Smooth muscle cell (in vitro differentiated cells): ENCODE data around the gene HUS1B. TPM values are rescaled to one million over a fixed set of nuclear protein-coding genes. Genes with fewer than 3 reads are reported as not detected.

ENCODE experiments used
- DNase-seq: peaks from one replicate; lab custom pipeline; 2025; ENCODE audit not compliant: unreplicated experiment; lab: John Stamatoyannopoulos, UW
- H2AFZ ChIP-seq: fragments of 200-600 bp; sonication (generic); 2 replicates; pipeline ENCODE4 v1.6.0; 2016; ENCODE audit warnings: antibody characterized with exemption, low read depth, mild to moderate bottlenecking
- H3F3A ChIP-seq: fragments of 200-600 bp; sonication (generic); 2 replicates; pipeline ENCODE4 v1.6.0; 2017; ENCODE audit warnings: antibody characterized with exemption, low read depth
- H3K27ac ChIP-seq: fragments of 200-600 bp; sonication (generic); 2 replicates; pipeline ENCODE4 v1.5.1; 2016; ENCODE audit warnings: low read depth, mild to moderate bottlenecking
- H3K27me3 ChIP-seq: fragments of 200-600 bp; sonication (generic); 2 replicates; pipeline ENCODE4 v1.6.1; 2016; ENCODE audit warnings: low read depth, mild to moderate bottlenecking
- H3K36me3 ChIP-seq: fragments of 200-600 bp; sonication (generic); 2 replicates; pipeline ENCODE4 v1.5.1; 2016; ENCODE audit warnings: low read depth
- H3K4me1 ChIP-seq: fragments of 200-600 bp; sonication (generic); 2 replicates; pipeline ENCODE4 v1.5.1; 2016; ENCODE audit warnings: low read depth
- H3K4me2 ChIP-seq: fragments of 200-600 bp; sonication (generic); 2 replicates; pipeline ENCODE4 v1.6.0; 2016; ENCODE audit warnings: mild to moderate bottlenecking
- H3K4me3 ChIP-seq: fragments of 200-600 bp; sonication (generic); 2 replicates; pipeline ENCODE4 v1.5.1; 2016; ENCODE audit warnings: mild to moderate bottlenecking
- H3K79me2 ChIP-seq: fragments of 200-600 bp; sonication (generic); 2 replicates; pipeline ENCODE4 v1.6.0; 2016; ENCODE audit warnings: low read depth, mild to moderate bottlenecking
- H3K9ac ChIP-seq: fragments of 200-600 bp; sonication (generic); 2 replicates; pipeline ENCODE4 v1.6.0; 2016; ENCODE audit warnings: low read depth
- H3K9me3 ChIP-seq: fragments of 200-600 bp; sonication (generic); replicated peaks from 2 replicates; pipeline ENCODE4 v1.5.1; 2016; ENCODE audit warnings: low read depth
- H4K20me1 ChIP-seq: fragments of 200-600 bp; sonication (generic); 2 replicates; pipeline ENCODE4 v1.6.0; 2016; ENCODE audit warnings: low read depth
- CTCF ChIP-seq: fragments of 200-600 bp; sonication (generic); IDR thresholded peaks from 2 replicates; pipeline ENCODE4 v1.5.1; 2017; ENCODE audit warnings: borderline replicate concordance, mild to moderate bottlenecking, antibody characterized with exemption; ENCODE audit not compliant: insufficient read depth, poor library complexity, severe bottlenecking
- WGBS: methylation state at CpG from one replicate; pipeline ENCODE4 v1.1.7; 2016; ENCODE audit warnings: low lambda C conversion rate; 5-methylcytosine and 5-hydroxymethylcytosine counted together
- polyA plus RNA-seq: library from polyadenylated mRNA; unstranded; fragments of >200 nt; fragmentation: Nextera tagmentation; extraction: Ambion mirVana; gene quantifications from 2 replicates; pipeline ENCODE4 v1.2.1, GENCODE V29; 2016
- total RNA-seq: library from RNA; depleted of rRNA; stranded (reverse); fragments of >200 nt; gene quantifications from 2 replicates; pipeline ENCODE4 v1.2.3, GENCODE V29; 2014

Gene HUS1B
- total and polyA plus RNA-seq, 2 experiments from 2014 or later: 0.58 to 0.62 TPM

GRCh38 chr6:674956-675355, 18.1 kb upstream of the HUS1B start:
- 65% methylated on average over 3 of the region's 3 CpGs for WGBS
- Histone ChIP-seq H3K9ac (no peak overlapping the region), H3K4me2 (no peak overlapping the region)

GRCh38 chr6:674406-674805, 17.5 kb upstream of the HUS1B start:
- Histone ChIP-seq H3K9me3 (no peaks in the 10 kb centered on the region), H3K4me3 (no peak overlapping the region), H3K36me3 (no peaks in the 10 kb centered on the region), H4K20me1 (peaks cover 70% of the 10 kb centered on the region), H3K79me2 (peaks cover 49% of the 10 kb centered on the region), H2AFZ (no peak overlapping the region), H3K4me1 (peaks cover 5% of the 10 kb centered on the region), H3K27me3 (no peaks in the 10 kb centered on the region), H3K9ac (no peak overlapping the region), H3K27ac (no peak overlapping the region), H3K4me2 (no peak overlapping the region), H3F3A (no peaks in the 10 kb centered on the region)
- DNase-seq: no peak
- TF ChIP-seq CTCF: no peak

More at GRCh38 chr6:674956-675355, 18.1 kb upstream of the HUS1B start:
- H3K4me3 ChIP-seq: no peak overlapping the region
- TF ChIP-seq CTCF: no peak
- no peak overlapping the region for H3K27ac ChIP-seq
- peaks cover 5% of the 10 kb centered on the region for H3K4me1 ChIP-seq
- DNase-seq: no peak
- no peaks in the 10 kb centered on the region for H3K36me3 ChIP-seq
- no peaks in the 10 kb centered on the region for H3K9me3 ChIP-seq
- no peaks in the 10 kb centered on the region for H3F3A ChIP-seq
- H3K79me2 ChIP-seq: peaks cover 53% of the 10 kb centered on the region
- H3K27me3 ChIP-seq: no peaks in the 10 kb centered on the region
- H2AFZ ChIP-seq: no peak overlapping the region
- peaks cover 70% of the 10 kb centered on the region for H4K20me1 ChIP-seq

GRCh38 chr6:667253-667927, 10.5 kb upstream of the HUS1B start:
- Histone ChIP-seq H3K36me3 (no peaks in the 10 kb centered on the region), H2AFZ (no peak overlapping the region), H3K27ac (no peak overlapping the region), H3K4me2 (no peak overlapping the region), H3K27me3 (no peaks in the 10 kb centered on the region), H4K20me1 (peaks cover 52% of the 10 kb centered on the region), H3K4me3 (no peak overlapping the region), H3K9ac (no peak overlapping the region), H3K4me1 (no peaks in the 10 kb centered on the region), H3F3A (no peaks in the 10 kb centered on the region), H3K79me2 (peaks cover 41% of the 10 kb centered on the region), H3K9me3 (no peaks in the 10 kb centered on the region)
- 90% methylated on average over 7 of the region's 7 CpGs for WGBS
- no peak for DNase-seq
- no peak for TF ChIP-seq CTCF
